Superior temporal gyrus (tissue), 1 donor: Measurements from ENCODE around the gene PAPOLA.
"Not testable (repeated sequence)": the region's sequence is repeated elsewhere in the genome, so short reads cannot be mapped to it uniquely, and the experiment has no call there.

Source experiments
- DNase-seq: peaks from one replicate; pipeline ENCODE4 v3.0.0-alpha.2; 2016; ENCODE audit errors: extremely low spot score

The PAPOLA gene

GRCh38 chr14:96501740-96502620 is at the start of gene PAPOLA:
PAPOLA (plus strand) TSS chr14:96502382; CDS start chr14:96502593, 211 bp downstream.
- peak; percentile 98 for DNase-seq

- DNase-seq, result no peak
Observed at GRCh38 chr14:96452684-96453083, 49.5 kb upstream of the PAPOLA start.

GRCh38 chr14:96455588-96455987 is 46.6 kb upstream of the PAPOLA start:
- no peak for DNase-seq

- DNase-seq, result no peak
Observed at GRCh38 chr14:96459851-96460250, 42.3 kb upstream of the PAPOLA start.

DNA sequence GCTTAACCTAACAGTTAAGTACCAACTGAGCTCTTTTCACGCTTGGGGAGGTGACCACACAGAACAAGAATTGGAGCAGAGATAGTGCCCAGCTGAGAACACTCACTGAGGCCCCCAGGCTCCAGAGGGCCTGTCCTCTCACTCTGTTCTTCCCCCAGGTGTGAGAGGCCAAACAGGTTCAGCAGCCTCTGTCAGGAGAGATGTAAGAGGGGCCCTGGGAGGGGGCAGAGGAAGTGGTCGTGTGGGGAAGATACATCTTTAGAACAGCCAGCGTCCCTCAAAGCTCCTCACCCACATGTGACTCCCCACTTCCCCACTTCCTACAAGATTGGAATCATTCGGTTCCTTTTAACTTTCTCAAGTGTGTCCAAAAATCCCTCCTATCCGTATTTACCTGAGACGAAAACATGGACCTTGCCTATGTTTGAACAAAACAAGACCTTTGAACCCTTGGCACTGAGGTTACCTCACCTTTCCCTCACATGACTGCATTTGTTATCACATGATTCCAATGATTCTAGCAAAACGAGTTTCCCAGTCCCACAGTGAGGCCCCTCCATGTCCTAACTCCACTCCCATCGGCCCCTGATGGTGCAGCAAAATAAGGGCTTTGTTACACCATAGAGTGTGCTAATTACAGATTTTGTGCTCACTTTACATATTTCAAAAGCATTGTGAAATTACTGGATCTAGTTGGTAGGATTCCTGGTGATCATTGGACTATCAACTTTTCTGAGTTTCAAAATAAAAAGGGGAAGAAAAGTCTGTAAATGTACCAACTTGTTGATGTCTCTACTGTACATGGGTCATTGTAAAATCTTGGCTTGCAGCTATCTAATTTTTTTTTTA is 40.0 kb upstream of the PAPOLA start:
- DNase-seq, result no peak

DNA sequence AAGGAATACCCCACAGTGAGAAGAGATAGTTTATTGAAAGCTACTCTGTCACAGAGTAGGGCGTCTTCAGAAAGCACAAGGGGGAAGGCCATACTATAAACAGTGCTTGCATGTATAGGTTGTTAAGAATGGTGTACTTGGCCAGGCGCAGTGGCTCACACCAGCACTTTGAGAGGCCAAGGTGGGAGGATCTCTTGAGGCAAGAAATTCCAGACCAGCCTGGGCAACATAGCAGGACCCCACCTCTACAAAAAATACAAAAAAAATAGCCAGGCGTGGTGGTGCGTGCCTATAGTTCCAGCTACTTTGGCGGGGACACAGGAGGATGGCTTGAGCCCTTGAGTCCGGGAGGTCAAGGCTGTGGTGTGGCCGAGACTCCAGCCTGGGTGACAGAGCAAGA is 38.0 kb upstream of the PAPOLA start:
- DNase-seq, result no peak

DNA sequence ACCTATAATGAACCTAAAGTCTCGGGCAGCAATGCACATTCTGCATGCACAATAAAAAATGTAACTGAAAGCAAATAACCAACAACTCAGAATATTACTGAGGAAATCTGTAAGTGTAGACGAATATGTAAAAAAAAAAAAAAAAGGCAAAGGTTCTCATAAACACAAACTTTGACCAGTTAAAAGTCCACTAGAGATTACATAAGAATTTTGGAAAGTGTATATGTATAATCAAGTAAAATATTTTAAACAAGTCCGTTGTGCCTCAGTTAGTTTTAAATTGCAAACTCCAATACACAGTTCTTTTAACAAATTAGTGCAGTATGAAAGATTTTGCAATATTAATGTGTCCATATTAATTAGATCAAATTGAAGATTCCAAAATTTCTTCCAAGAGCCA is 35.3 kb upstream of the PAPOLA start:
- DNase-seq, result no peak

DNA sequence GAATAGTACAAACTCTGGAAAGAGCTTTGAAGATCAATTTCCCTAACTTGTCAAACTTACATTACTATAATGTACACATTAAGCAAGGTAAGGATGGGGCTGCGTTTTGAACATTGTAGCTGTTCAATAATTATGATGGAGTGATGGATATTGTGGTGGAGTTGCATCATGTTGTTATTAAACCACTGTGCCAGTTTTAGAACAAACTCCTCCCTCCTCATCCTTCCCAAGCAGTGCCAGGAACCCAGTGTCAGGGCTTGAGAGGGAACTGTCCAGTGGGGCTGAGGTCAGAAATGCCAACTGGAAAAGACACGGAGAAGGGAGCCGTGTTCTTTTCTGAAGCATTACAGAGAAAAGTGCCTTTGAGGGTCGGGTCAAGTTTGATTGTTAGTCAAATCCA is 31.9 kb upstream of the PAPOLA start:
- no peak for DNase-seq

GRCh38 chr14:96470967-96471366 is 31.2 kb upstream of the PAPOLA start:
- DNase-seq, result not testable (repeated sequence)

DNA sequence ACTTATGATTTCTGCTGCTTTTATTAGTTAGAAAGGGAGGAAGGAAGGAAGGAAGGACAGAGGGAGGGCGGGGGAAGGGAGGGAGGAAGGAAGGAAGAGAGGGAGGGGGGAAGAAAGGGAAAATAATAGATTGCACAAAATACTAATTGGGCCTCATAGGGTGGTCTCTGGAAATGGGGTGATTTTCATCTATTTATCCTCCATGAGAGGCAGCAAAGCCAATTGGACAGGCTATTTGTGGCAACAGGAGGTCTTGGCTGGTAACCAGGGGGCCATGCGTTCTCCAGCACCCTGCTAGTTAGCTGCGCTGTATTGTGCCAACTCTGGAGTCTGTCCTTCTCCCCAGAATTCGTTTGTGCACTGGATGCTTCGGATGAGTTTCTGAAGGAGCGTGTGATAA is 24.1 kb upstream of the PAPOLA start:
- DNase-seq, result no peak

GRCh38 chr14:96479435-96480146 is 22.6 kb upstream of the PAPOLA start:
- DNase-seq, result no peak

- DNase-seq, result no peak
Observed at GRCh38 chr14:96481731-96482314, 20.4 kb upstream of the PAPOLA start.

GRCh38 chr14:96482986-96483385 is 19.2 kb upstream of the PAPOLA start:
- no peak for DNase-seq

GRCh38 chr14:96484399-96484798 is 17.8 kb upstream of the PAPOLA start:
- no peak for DNase-seq

- no peak for DNase-seq
Observed at GRCh38 chr14:96486705-96487104, 15.5 kb upstream of the PAPOLA start.

DNA sequence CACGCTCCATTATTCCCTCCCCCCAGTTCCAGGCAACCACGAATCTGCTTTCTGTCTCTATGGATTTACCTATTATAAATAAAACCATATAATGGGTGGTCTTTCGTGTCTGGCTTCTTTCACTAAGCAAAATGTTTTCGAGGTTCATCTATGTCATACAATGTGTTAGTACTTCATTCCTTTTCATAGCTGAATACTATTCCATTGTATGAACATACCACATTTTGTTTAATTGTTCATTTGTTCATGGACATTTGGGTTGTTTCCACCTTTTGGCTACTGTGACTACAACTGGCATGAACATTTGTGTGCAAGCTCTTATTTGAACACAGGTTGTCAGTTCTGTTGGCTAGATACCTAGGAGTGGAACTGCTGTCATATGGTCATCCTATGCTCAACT is 12.9 kb upstream of the PAPOLA start:
- DNase-seq, result no peak

DNA sequence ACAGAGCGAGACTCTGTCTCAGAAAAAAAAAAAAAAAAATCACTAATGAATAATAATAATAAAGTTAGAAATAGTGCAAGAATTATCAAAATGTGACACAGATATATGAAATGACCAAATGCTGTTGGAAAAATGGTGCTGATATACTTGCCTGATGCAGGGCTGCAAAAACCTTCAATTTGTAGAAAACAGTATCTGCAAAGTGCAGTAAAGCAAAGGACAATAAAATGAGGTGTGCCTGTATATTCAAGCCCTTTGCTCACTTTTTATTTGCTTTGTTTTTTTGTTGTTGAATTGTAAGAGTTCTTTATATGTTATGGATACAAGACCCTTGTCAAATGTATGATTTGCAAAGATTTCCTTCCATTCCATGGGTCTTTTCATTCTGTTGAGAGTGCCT is 9.0 kb upstream of the PAPOLA start:
- no peak for DNase-seq

DNA sequence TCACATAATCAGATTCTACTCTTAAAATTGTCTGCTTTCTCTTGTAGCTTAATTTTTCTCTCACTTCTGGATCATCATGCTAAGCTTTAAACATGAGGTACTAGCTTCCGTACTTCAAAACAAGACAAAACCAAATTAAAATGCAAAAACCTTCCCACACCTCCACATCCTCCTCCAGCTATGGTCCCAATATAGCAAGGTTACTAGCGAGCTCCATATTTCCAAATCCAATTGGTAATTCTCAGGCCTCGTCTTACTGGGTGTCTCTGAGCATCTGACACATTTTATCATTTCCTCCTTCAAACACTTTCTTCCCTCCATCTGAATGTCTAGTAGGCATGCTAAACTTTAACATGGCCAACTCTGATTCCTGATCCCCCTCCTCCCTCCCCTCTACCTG is 7.9 kb upstream of the PAPOLA start:
- no peak for DNase-seq

GRCh38 chr14:96497087-96497486 is 5.1 kb upstream of the PAPOLA start:
- no peak for DNase-seq

DNA sequence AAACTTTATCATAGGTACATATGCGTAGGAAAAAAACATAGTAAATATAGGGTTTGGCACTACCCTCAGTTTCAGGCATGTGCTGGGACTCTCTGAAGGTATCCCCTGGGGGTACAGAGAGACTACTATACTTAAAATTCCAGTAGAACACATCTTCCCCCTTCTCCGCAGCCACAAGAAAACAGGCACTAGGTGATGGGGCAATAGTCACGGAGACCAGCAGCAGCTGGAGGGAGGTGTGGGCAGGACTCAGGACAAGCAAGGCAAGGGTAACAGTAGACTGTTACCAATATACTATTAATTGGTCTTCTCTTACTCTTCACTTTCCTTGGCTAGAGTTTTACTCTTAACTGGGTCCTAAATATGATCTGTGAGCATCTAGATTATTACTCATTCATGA is 4.6 kb upstream of the PAPOLA start:
- no peak for DNase-seq

DNA sequence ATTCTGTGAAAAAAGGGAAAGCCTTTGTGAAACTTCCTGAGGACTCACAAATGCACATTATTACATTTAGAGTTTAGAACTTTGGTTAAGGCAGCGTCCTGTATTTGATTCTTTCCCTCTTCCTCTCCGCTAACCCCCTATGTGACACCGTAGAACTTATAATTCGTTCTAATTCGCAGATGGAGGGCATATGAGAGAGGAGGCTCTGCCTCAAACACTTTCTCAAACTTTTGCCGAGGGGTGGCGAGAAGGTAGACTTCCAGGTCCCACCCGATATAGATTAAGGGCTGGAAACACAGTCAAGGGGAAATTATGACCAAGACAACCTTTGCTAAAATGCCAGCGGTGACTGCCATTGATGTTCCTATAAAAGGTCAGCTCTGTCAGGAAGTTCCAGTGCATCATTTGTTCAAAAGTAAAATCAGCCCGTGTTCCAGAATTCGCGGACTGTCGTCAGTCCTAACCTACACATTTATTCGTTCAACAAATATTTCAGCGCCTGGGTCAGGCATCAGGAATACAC is 904 bp upstream of the PAPOLA start:
- DNase-seq, result no peak
